Esophagus squamous epithelium (tissue), 4 donors: ENCODE measurements around the gene DET1.

Source experiments
- POLR2A ChIP-seq, 4 donors: fragments of 450-650 bp; IDR thresholded peaks; one replicate each; pipeline ENCODE4 v1.6.1; 2017; ENCODE audit warnings: antibody characterized with exemption in 4 of 4, mild to moderate bottlenecking in 4 of 4, moderate library complexity in 3 of 4
- TF ChIP-seq, protein P1 (sequence below), 6 experiments: fragments of 450-650 bp in 4 of 6; fragments of 200-600 bp in 2 of 6; sonication (generic) in 2 of 6; IDR thresholded peaks; one replicate each; pipeline ENCODE4 v1.5.1; 2016 to 2019; ENCODE audit warnings: antibody characterized with exemption in 6 of 6, mild to moderate bottlenecking in 4 of 6, moderate library complexity in 4 of 6

DNA sequence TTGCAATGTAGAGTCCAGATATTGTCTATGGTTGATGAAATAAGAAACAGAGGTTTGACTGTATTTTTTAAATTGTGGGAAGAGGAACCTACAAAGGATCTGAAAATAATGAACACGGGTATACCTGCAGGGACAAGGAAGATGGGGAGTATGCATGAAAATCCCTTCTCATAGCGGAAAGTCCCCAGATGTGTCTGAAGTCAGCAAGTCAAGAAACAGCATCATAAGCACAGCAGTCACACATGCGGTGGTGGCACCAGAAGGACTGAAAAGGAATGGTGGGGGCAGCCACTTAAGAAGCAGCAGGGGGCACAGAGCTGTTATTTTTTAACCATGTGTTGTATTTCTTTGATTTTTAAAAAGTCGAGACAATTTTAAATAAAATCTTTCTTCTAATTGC is 74.3 kb downstream of the DET1 start:
- no peak for TF ChIP-seq POLR2A (IDR thresholded peaks at IDR 0.05)
- TF ChIP-seq, protein P1, sequence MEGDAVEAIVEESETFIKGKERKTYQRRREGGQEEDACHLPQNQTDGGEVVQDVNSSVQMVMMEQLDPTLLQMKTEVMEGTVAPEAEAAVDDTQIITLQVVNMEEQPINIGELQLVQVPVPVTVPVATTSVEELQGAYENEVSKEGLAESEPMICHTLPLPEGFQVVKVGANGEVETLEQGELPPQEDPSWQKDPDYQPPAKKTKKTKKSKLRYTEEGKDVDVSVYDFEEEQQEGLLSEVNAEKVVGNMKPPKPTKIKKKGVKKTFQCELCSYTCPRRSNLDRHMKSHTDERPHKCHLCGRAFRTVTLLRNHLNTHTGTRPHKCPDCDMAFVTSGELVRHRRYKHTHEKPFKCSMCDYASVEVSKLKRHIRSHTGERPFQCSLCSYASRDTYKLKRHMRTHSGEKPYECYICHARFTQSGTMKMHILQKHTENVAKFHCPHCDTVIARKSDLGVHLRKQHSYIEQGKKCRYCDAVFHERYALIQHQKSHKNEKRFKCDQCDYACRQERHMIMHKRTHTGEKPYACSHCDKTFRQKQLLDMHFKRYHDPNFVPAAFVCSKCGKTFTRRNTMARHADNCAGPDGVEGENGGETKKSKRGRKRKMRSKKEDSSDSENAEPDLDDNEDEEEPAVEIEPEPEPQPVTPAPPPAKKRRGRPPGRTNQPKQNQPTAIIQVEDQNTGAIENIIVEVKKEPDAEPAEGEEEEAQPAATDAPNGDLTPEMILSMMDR (IDR thresholded peaks at IDR 0.05): no peak
